Stimulated activated CD4-positive, alpha-beta T cell treated with anti-CD3 and anti-CD28 coated beads, Interleukin-4, amount 100 ng/mL, for 48 hours (primary cell): ENCODE results near the gene ODR4.
"Not testable (repeated sequence)": the region's sequence is repeated elsewhere in the genome, so short reads cannot be mapped to it uniquely, and the experiment has no call there.

Source experiments
- DNase-seq, 2 donors: peaks; one replicate each; pipeline ENCODE4 v3.0.0-alpha.2; 2020; ENCODE audit warnings: low read depth in 2 of 2

Gene ODR4

GRCh38 chr1:186421446-186421845, 45.8 kb downstream of the ODR4 start:
- DNase-seq: no peak

- DNase-seq: no peak
Observed at GRCh38 chr1:186424539-186424938, 48.9 kb downstream of the ODR4 start.

- no peak for DNase-seq
Observed at GRCh38 chr1:186426118-186426517, 50.5 kb downstream of the ODR4 start.

- no peak for DNase-seq
Observed at GRCh38 chr1:186429017-186429416, 53.4 kb downstream of the ODR4 start.

GRCh38 chr1:186435336-186435735, 59.7 kb downstream of the ODR4 start:
- DNase-seq: no peak

- no peak for DNase-seq
Observed at GRCh38 chr1:186438567-186438966, 62.9 kb downstream of the ODR4 start.

- DNase-seq: no peak
Observed at GRCh38 chr1:186440584-186440983, 64.9 kb downstream of the ODR4 start.

GRCh38 chr1:186442651-186443375, 67.2 kb downstream of the ODR4 start:
- DNase-seq: no peak

GRCh38 chr1:186443638-186444037, 68.0 kb downstream of the ODR4 start:
- no peak for DNase-seq

GRCh38 chr1:186446152-186446551, 70.5 kb downstream of the ODR4 start:
- DNase-seq: no peak

GRCh38 chr1:186454981-186455380, 79.3 kb downstream of the ODR4 start:
- DNase-seq: no peak

- no peak for DNase-seq
Observed at GRCh38 chr1:186456729-186457255, 81.2 kb downstream of the ODR4 start.

- DNase-seq: not testable (repeated sequence)
Observed at GRCh38 chr1:186459161-186459560, 83.5 kb downstream of the ODR4 start.

GRCh38 chr1:186461014-186461413, 85.4 kb downstream of the ODR4 start, which contains the start of gene PDC:
TSS of gene PDC (minus strand) at chr1:186461114. CDS start at chr1:186449459, 11,655 bp downstream.
- no peak for DNase-seq

GRCh38 chr1:186463511-186463910, 87.9 kb downstream of the ODR4 start:
- no peak for DNase-seq

GRCh38 chr1:186463926-186464325, 88.3 kb downstream of the ODR4 start:
- no peak for DNase-seq

GRCh38 chr1:186465491-186465890, 89.9 kb downstream of the ODR4 start:
- DNase-seq: not testable (repeated sequence)

- DNase-seq: no peak
Observed at GRCh38 chr1:186465946-186466345, 90.3 kb downstream of the ODR4 start.
